ENCODE results near the gene CARM1.
"Not testable (repeated sequence)": the region's sequence is repeated elsewhere in the genome, so short reads cannot be mapped to it uniquely, and the experiment has no call there.

CARM1 gene

GRCh38 chr19:10872546-10873107 is 1.3 kb downstream of the CARM1 start:
- peak; percentile 26 for DNase-seq (ENCODE audit: low read depth)

GRCh38 chr19:10874024-10874423 is 2.7 kb downstream of the CARM1 start:
- DNase-seq (ENCODE audit: low read depth): no peak

GRCh38 chr19:10876459-10877240 is 5.3 kb downstream of the CARM1 start:
- peak; percentile 45 for DNase-seq (ENCODE audit: low read depth)

GRCh38 chr19:10877608-10878007 is 6.3 kb downstream of the CARM1 start:
- DNase-seq (ENCODE audit: low read depth): not testable (repeated sequence)

- DNase-seq (ENCODE audit: low read depth): no peak
These were observed 6.9 kb downstream of the CARM1 start for GRCh38 chr19:10878253-10878652.

GRCh38 chr19:10881403-10882107 is 10.2 kb downstream of the CARM1 start:
- DNase-seq (ENCODE audit: low read depth): no peak

GRCh38 chr19:10882108-10882457 is 10.7 kb downstream of the CARM1 start:
- DNase-seq (ENCODE audit: low read depth): no peak

- peak; percentile 73 for DNase-seq (ENCODE audit: low read depth)
These were observed 12.9 kb downstream of the CARM1 start for GRCh38 chr19:10884274-10884673.

- DNase-seq (ENCODE audit: low read depth): no peak
These were observed 14.1 kb downstream of the CARM1 start for GRCh38 chr19:10885201-10886169.

GRCh38 chr19:10887616-10888367 is 16.4 kb downstream of the CARM1 start:
- DNase-seq (ENCODE audit: low read depth): peak; percentile 31

- no peak for DNase-seq (ENCODE audit: low read depth)
These were observed 17.1 kb downstream of the CARM1 start for GRCh38 chr19:10888421-10888866.

GRCh38 chr19:10889880-10890279 is 18.5 kb downstream of the CARM1 start:
- DNase-seq (ENCODE audit: low read depth): no peak

GRCh38 chr19:10891405-10892086 is 20.2 kb downstream of the CARM1 start:
- no peak for DNase-seq (ENCODE audit: low read depth)

- DNase-seq (ENCODE audit: low read depth): no peak
These were observed 20.9 kb downstream of the CARM1 start for GRCh38 chr19:10892256-10892655.

GRCh38 chr19:10894911-10895213 is 23.5 kb downstream of the CARM1 start:
- no peak for DNase-seq (ENCODE audit: low read depth)

GRCh38 chr19:10895363-10895762 is 24.0 kb downstream of the CARM1 start:
- no peak for DNase-seq (ENCODE audit: low read depth)

GRCh38 chr19:10895920-10896319 is 24.6 kb downstream of the CARM1 start:
- DNase-seq (ENCODE audit: low read depth): no peak

- DNase-seq (ENCODE audit: low read depth): no peak
These were observed 25.6 kb downstream of the CARM1 start for GRCh38 chr19:10896851-10897526.

- DNase-seq (ENCODE audit: low read depth): no peak
These were observed 27.3 kb downstream of the CARM1 start for GRCh38 chr19:10898633-10899032.

- no peak for DNase-seq (ENCODE audit: low read depth)
These were observed 27.8 kb downstream of the CARM1 start for GRCh38 chr19:10899151-10899653.

All from ELR (cell line).